Sigmoid colon (tissue), 7 donors: ENCODE data around the gene SERPINA12. TPM values are rescaled to one million over a fixed set of nuclear protein-coding genes. Genes with fewer than 3 reads are reported as not detected.

Experiments used
- DNase-seq: peaks from one replicate; pipeline ENCODE4 v3.0.0-alpha.2; 2019
- H3K27ac ChIP-seq, 4 donors: fragments of 200-600 bp; sonication (generic); one replicate each; pipeline ENCODE4 v1.5.1; 2016 to 2019; ENCODE audit warnings: mild to moderate bottlenecking in 1 of 4
- H3K27me3 ChIP-seq, 3 donors: fragments of 200-600 bp; sonication (generic); one replicate each; pipeline ENCODE4 v1.5.1; 2019; ENCODE audit warnings: mild to moderate bottlenecking in 1 of 3
- H3K36me3 ChIP-seq, 4 donors: fragments of 200-600 bp; sonication (generic); one replicate each; pipeline ENCODE4 v1.5.1; 2016 to 2019
- H3K4me1 ChIP-seq, 4 donors: fragments of 200-600 bp; sonication (generic); one replicate each; pipeline ENCODE4 v1.5.1; 2017 to 2019
- H3K4me3 ChIP-seq, 4 donors: fragments of 200-600 bp; sonication (generic); one replicate each; pipeline ENCODE4 v1.5.1; 2017 to 2019; ENCODE audit warnings: mild to moderate bottlenecking in 2 of 4, moderate library complexity in 1 of 4
- H3K9me3 ChIP-seq, 4 donors: fragments of 200-600 bp in 3 of 4; sonication (generic) in 3 of 4; one replicate each; pipeline versions ENCODE4 v1.5.1 to v1.6.1; 2013 to 2019
- EP300 ChIP-seq, 4 donors: sonication (generic); formaldehyde crosslinking; IDR thresholded peaks; one replicate each; pipeline ENCODE4 v1.6.1; 2017; ENCODE audit warnings: antibody characterized with exemption in 4 of 4
- POLR2A ChIP-seq, 2 donors: fragments of 450-650 bp; IDR thresholded peaks; one replicate each; pipeline ENCODE4 v1.6.1; 2016; ENCODE audit warnings: antibody characterized with exemption in 2 of 2, mild to moderate bottlenecking in 2 of 2, moderate library complexity in 2 of 2
- POLR2AphosphoS5 ChIP-seq, 4 donors: sonication (generic); formaldehyde crosslinking; IDR thresholded peaks; one replicate each; pipeline ENCODE4 v1.6.1; 2017; ENCODE audit warnings: antibody characterized with exemption in 4 of 4
- WGBS, 2 donors: extraction: QIAGEN DNeasy Blood & Tissue Kit; methylation state at CpG; one replicate each; pipeline ENCODE4 v1.1.7; 2013; 5-methylcytosine and 5-hydroxymethylcytosine counted together
- intact Hi-C: fragments of 100-400 bp; cut with DNase I; formaldehyde crosslinking; loops from one replicate; pipeline ENCODE4 v1.15.1; 2023
- polyA plus RNA-seq, 3 donors: library from polyadenylated mRNA; stranded (reverse); fragments of 200-250 nt; gene quantifications; one replicate each; pipeline ENCODE4 v1.2.3, GENCODE V29; 2013
- total RNA-seq, 4 donors: library from RNA; depleted of rRNA; stranded (reverse); fragments of >200 nt; gene quantifications; one replicate each; pipeline ENCODE4 v1.1.0, GENCODE V29; 2016
- TF ChIP-seq, protein P1 (sequence below), 4 experiments: fragments of 450-650 bp in 3 of 4; fragments of 200-600 bp in 1 of 4; IDR thresholded peaks; one replicate each; pipeline ENCODE4 v1.5.1; 2016 to 2019; ENCODE audit warnings: antibody characterized with exemption in 4 of 4, mild to moderate bottlenecking in 3 of 4, moderate library complexity in 2 of 4
- donor health status: healthy with polysubstance abuse.
- donor health status: Bipolar disorder and iron deficiency.
- donor health status: healthy.

The SERPINA12 gene
- total and polyA plus RNA-seq, 7 donors = not detected

GRCh38 chr14:94470311-94470710 lies 39.0 kb downstream of the SERPINA12 start:
- Histone ChIP-seq H3K9me3 (no peaks in the 10 kb centered on the region), H3K27me3 (no peaks in the 10 kb centered on the region), H3K4me3 (no peak overlapping the region), H3K4me1 (no peaks in the 10 kb centered on the region), H3K36me3 (no peaks in the 10 kb centered on the region), H3K27ac (no peak overlapping the region)
- TF ChIP-seq, protein P1, sequence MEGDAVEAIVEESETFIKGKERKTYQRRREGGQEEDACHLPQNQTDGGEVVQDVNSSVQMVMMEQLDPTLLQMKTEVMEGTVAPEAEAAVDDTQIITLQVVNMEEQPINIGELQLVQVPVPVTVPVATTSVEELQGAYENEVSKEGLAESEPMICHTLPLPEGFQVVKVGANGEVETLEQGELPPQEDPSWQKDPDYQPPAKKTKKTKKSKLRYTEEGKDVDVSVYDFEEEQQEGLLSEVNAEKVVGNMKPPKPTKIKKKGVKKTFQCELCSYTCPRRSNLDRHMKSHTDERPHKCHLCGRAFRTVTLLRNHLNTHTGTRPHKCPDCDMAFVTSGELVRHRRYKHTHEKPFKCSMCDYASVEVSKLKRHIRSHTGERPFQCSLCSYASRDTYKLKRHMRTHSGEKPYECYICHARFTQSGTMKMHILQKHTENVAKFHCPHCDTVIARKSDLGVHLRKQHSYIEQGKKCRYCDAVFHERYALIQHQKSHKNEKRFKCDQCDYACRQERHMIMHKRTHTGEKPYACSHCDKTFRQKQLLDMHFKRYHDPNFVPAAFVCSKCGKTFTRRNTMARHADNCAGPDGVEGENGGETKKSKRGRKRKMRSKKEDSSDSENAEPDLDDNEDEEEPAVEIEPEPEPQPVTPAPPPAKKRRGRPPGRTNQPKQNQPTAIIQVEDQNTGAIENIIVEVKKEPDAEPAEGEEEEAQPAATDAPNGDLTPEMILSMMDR (IDR thresholded peaks at IDR 0.05) = no peak
- TF ChIP-seq POLR2AphosphoS5 (IDR thresholded peaks at IDR 0.05) (no peak), EP300 (IDR thresholded peaks at IDR 0.05) (no peak), POLR2A (IDR thresholded peaks at IDR 0.05) (no peak)
- peak; percentile 9 for DNase-seq
- intact Hi-C loops = no loop called here
- WGBS, 2 donors = 38 to 75% methylated on average over 2 of the region's 2 CpGs

GRCh38 chr14:94469261-94469660 lies 40.0 kb downstream of the SERPINA12 start:
- intact Hi-C loops = no loop called here
- TF ChIP-seq EP300 (IDR thresholded peaks at IDR 0.05) (no peak), POLR2A (IDR thresholded peaks at IDR 0.05) (no peak), POLR2AphosphoS5 (IDR thresholded peaks at IDR 0.05) (no peak)
- TF ChIP-seq, protein P1 (IDR thresholded peaks at IDR 0.05) = no peak
- Histone ChIP-seq H3K27ac (no peak overlapping the region), H3K4me3 (no peak overlapping the region), H3K4me1 (no peaks in the 10 kb centered on the region), H3K27me3 (no peaks in the 10 kb centered on the region), H3K9me3 (peaks cover 0 to 4% (median 0%) of the 10 kb centered on the region in 4 donors), H3K36me3 (no peaks in the 10 kb centered on the region)
- DNase-seq = peak; percentile 9
- WGBS, 2 donors = 73 to 85% methylated on average over 3 of the region's 3 CpGs

DNA sequence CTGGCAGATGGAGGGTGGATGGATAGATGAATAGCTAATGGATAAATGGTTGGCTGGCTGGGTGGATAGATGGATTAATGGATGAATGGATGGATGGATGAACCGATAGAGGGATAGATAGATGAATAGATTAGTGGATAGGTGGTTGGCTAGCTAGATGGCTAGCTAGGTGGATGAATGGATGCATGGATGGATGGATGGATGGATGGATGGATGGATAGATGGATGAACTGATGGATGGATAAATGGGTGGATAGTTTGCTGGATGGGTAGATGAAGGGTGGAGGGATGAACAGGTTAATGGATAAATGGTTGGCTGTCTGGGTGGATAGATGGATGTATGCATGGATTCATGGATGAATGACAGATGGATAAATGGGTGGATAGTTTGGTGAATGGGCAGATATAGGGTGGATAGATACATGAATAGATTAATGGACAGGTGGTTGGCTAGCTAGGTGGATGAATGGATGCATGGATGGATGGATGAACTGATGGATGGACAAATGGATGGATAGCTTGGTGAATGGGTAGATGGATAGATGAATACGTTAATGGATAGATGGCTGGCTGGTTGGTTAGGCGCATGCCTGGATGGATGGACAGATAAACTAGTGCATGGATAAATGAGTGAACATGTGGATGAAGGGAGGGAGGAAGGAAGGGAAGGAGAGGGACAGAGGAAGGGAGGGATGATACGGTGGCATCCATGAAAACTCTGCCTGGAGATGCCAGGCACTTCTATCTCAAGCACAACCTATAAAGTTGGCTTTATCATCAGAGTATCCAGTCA lies 41.3 kb downstream of the SERPINA12 start:
- 88 to 93% methylated on average over 4 of the region's 4 CpGs for WGBS, 2 donors
- TF ChIP-seq, protein P1 (IDR thresholded peaks at IDR 0.05) = no peak
- no peak for TF ChIP-seq POLR2A (IDR thresholded peaks at IDR 0.05)
- TF ChIP-seq POLR2AphosphoS5 (IDR thresholded peaks at IDR 0.05) = no peak
- no peak for TF ChIP-seq EP300 (IDR thresholded peaks at IDR 0.05)
- peaks cover 0 to 8% (median 0%) of the 10 kb centered on the region in 4 donors for H3K9me3 ChIP-seq
- DNase-seq = no peak
- intact Hi-C loops = no loop called here
- no peak overlapping the region for H3K4me3 ChIP-seq
- H3K27me3 ChIP-seq = no peaks in the 10 kb centered on the region
- H3K36me3 ChIP-seq = no peaks in the 10 kb centered on the region
- H3K27ac ChIP-seq = no peak overlapping the region
- no peaks in the 10 kb centered on the region for H3K4me1 ChIP-seq

- Histone ChIP-seq H3K27me3 (no peaks in the 10 kb centered on the region), H3K4me1 (no peaks in the 10 kb centered on the region), H3K27ac (no peak overlapping the region), H3K4me3 (no peak overlapping the region), H3K36me3 (no peaks in the 10 kb centered on the region), H3K9me3 (peaks cover 0 to 8% (median 0%) of the 10 kb centered on the region in 4 donors)
- intact Hi-C loops = no loop called here
- DNase-seq = no peak
- TF ChIP-seq POLR2AphosphoS5 (IDR thresholded peaks at IDR 0.05) = no peak
- no peak for TF ChIP-seq EP300 (IDR thresholded peaks at IDR 0.05)
- TF ChIP-seq, protein P1 (IDR thresholded peaks at IDR 0.05) = no peak
- no peak for TF ChIP-seq POLR2A (IDR thresholded peaks at IDR 0.05)
- WGBS, 2 donors = 63 to 79% methylated on average over 3 of the region's 3 CpGs
Observed at GRCh38 chr14:94466706-94467370, 42.4 kb downstream of the SERPINA12 start.
